DND-41 (cell line): Measurements from ENCODE around the gene OR13J1.

Experiments used
- ATAC-seq: fragments of 200-7000 bp; cut with Tn5 transposase; 3 replicates; pipeline ENCODE4 v1.9.1; 2021; ENCODE audit warnings: low read depth; ENCODE audit not compliant: insufficient read depth
- DNase-seq: peaks from one replicate; pipeline ENCODE4 v3.0.0-alpha.2; 2020
- H2AFZ ChIP-seq: 2 replicates; pipeline ENCODE4 v1.6.0; 2012; ENCODE audit warnings: low read depth, low read length
- H3K27ac ChIP-seq: 2 replicates; pipeline ENCODE4 v1.5.1; 2012; ENCODE audit warnings: low read length, inconsistent platforms
- H3K27me3 ChIP-seq: fragments of 200-600 bp; sonication (generic); 2 replicates; pipeline ENCODE4 v1.6.0; 2012; ENCODE audit warnings: low read length, mild to moderate bottlenecking, inconsistent platforms; ENCODE audit not compliant: insufficient read depth, poor library complexity
- H3K36me3 ChIP-seq: 2 replicates; pipeline ENCODE4 v1.5.1; 2012; ENCODE audit warnings: low read length, inconsistent platforms; ENCODE audit not compliant: insufficient read depth
- H3K4me1 ChIP-seq: 2 replicates; pipeline ENCODE4 v1.5.1; 2012; ENCODE audit warnings: mild to moderate bottlenecking, low read length; ENCODE audit not compliant: insufficient read depth
- H3K4me2 ChIP-seq: 2 replicates; pipeline ENCODE4 v1.6.0; 2012; ENCODE audit warnings: mild to moderate bottlenecking, moderate library complexity, low read length, inconsistent platforms; ENCODE audit not compliant: insufficient read depth
- H3K4me3 ChIP-seq, 2 experiments: fragments of 200-600 bp in 1 of 2; shearing (Covaris generic) in 1 of 2; 2 replicates each; pipeline ENCODE4 v1.5.1; 2012 to 2016; ENCODE audit warnings: inconsistent platforms in 2 of 2, low read length in 2 of 2, mild to moderate bottlenecking in 2 of 2, low read depth in 1 of 2, moderate library complexity in 1 of 2
- H3K79me2 ChIP-seq: 2 replicates; pipeline ENCODE4 v1.6.0; 2012; ENCODE audit warnings: low read length, inconsistent platforms; ENCODE audit not compliant: insufficient read depth
- H3K9ac ChIP-seq: 2 replicates; pipeline ENCODE4 v1.6.0; 2012; ENCODE audit warnings: low read depth, mild to moderate bottlenecking, inconsistent platforms, low read length, moderate library complexity
- H3K9me3 ChIP-seq: 2 replicates; pipeline ENCODE4 v1.5.1; 2012; ENCODE audit warnings: low read length, moderate library complexity, mild to moderate bottlenecking, inconsistent platforms; ENCODE audit not compliant: insufficient read depth, severe bottlenecking
- H4K20me1 ChIP-seq: 2 replicates; pipeline ENCODE4 v1.6.0; 2012; ENCODE audit warnings: low read length; ENCODE audit not compliant: insufficient read depth
- EZH2 ChIP-seq: IDR thresholded peaks from 3 replicates; pipeline ENCODE4 v1.6.1; 2012; ENCODE audit warnings: borderline replicate concordance, low read depth, mild to moderate bottlenecking, moderate library complexity, low read length, inconsistent platforms; ENCODE audit not compliant: severe bottlenecking
- TF ChIP-seq, protein P1 (sequence below): IDR thresholded peaks from 2 replicates; pipeline ENCODE4 v1.5.1; 2012; ENCODE audit warnings: borderline replicate concordance, low read length, moderate library complexity, mild to moderate bottlenecking; ENCODE audit not compliant: poor library complexity, severe bottlenecking; ENCODE audit errors: extremely low read depth

Gene OR13J1

GRCh38 chr9:35907711-35908503, 37.7 kb upstream of the OR13J1 start:
- no peak overlapping the region for H3K9ac ChIP-seq
- no peak for ATAC-seq
- peaks cover 20% of the 10 kb centered on the region for H3K4me1 ChIP-seq
- no peak for TF ChIP-seq EZH2
- TF ChIP-seq, protein P1, sequence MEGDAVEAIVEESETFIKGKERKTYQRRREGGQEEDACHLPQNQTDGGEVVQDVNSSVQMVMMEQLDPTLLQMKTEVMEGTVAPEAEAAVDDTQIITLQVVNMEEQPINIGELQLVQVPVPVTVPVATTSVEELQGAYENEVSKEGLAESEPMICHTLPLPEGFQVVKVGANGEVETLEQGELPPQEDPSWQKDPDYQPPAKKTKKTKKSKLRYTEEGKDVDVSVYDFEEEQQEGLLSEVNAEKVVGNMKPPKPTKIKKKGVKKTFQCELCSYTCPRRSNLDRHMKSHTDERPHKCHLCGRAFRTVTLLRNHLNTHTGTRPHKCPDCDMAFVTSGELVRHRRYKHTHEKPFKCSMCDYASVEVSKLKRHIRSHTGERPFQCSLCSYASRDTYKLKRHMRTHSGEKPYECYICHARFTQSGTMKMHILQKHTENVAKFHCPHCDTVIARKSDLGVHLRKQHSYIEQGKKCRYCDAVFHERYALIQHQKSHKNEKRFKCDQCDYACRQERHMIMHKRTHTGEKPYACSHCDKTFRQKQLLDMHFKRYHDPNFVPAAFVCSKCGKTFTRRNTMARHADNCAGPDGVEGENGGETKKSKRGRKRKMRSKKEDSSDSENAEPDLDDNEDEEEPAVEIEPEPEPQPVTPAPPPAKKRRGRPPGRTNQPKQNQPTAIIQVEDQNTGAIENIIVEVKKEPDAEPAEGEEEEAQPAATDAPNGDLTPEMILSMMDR = no peak
- no peaks in the 10 kb centered on the region for H3K79me2 ChIP-seq
- H2AFZ ChIP-seq = no peak overlapping the region
- no peaks in the 10 kb centered on the region for H3K9me3 ChIP-seq
- no peak overlapping the region for H3K4me3 ChIP-seq
- H3K4me2 ChIP-seq = no peak overlapping the region
- no peaks in the 10 kb centered on the region for H4K20me1 ChIP-seq
- no peak for DNase-seq
- no peaks in the 10 kb centered on the region for H3K36me3 ChIP-seq
- no peaks in the 10 kb centered on the region for H3K27me3 ChIP-seq
- no peak overlapping the region for H3K27ac ChIP-seq

DNA sequence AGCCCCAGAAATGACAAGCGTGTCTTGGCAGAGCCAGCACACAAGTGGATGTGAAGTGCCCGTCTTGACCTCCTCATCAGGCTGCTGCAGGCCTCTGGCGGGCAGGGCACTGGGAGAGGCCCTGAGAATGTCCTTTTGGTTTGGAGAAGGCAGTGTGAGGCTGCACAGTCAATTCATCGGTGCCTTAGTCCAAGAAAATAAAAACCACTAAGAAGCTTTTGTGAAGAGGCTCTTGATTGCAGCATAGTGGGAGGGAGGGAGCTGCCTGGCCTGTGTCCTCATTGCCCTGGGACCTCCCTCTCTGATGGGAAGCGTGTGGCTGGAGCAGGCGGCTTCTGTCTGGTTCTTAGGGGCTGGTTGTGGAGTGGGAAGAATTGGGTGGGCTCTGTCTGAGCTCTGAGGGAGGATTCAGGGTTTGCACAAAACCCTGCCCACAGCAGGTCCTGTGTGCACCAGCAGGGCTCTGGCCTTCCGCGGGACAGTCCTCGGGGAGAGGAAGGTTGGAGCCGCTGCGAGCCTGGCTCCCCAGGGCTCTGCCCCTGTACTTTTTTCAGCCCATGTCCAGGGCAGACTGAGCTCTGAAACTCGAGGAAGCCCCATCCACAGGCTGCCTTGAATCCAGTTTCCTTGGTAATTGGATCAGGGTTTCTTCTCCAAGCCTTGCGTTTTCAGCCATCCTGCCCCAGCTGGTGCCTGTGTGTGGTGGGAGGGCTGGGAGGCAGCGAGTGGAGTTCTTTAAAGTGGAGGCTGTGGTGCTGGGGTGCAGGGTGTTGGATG, 36.9 kb upstream of the OR13J1 start:
- Histone ChIP-seq H3K27me3 (no peaks in the 10 kb centered on the region), H3K4me2 (no peak overlapping the region), H3K27ac (no peak overlapping the region), H3K36me3 (no peaks in the 10 kb centered on the region), H2AFZ (no peak overlapping the region), H3K4me1 (peaks cover 20% of the 10 kb centered on the region), H3K4me3 (no peak overlapping the region), H4K20me1 (no peaks in the 10 kb centered on the region), H3K9ac (no peak overlapping the region), H3K79me2 (no peaks in the 10 kb centered on the region), H3K9me3 (no peaks in the 10 kb centered on the region)
- DNase-seq = no peak
- ATAC-seq = no peak
- TF ChIP-seq, protein P1 = no peak
- TF ChIP-seq EZH2 = no peak

DNA sequence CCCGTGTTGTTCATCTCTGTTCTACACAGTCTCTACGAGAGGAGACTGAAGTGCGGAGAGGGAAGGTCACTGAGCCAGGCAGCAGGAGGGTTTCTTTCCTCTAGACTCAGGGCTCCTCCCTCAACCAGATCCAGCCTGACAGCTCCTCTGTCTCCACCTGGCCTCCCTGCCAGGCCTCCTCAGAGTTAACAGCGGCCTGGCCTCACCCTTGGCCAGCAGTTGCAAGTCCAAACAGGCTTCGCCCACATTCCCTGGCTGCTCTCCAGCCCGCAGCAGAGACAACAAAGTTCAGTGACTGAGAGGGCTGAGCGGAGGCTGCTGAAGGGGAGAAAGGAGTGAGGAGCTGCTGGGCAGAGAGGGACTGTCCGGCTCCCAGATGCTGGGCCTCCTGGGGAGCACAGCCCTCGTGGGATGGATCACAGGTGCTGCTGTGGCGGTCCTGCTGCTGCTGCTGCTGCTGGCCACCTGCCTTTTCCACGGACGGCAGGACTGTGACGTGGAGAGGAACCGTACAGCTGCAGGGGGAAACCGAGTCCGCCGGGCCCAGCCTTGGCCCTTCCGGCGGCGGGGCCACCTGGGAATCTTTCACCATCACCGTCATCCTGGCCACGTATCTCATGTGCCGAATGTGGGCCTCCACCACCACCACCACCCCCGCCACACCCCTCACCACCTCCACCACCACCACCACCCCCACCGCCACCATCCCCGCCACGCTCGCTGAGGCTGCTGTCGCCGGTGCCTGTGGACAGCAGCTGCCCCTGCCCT, 35.9 kb upstream of the OR13J1 start, which contains the start of gene HRCT1:
TSS of gene HRCT1 (plus strand) at position 291 of the 768 bp plus-strand sequence. CDS start at position 377, 86 bp downstream.
- DNase-seq = no peak
- H3K4me3 ChIP-seq = no peak within 1 kb of the TSS
- no peak within 1 kb of the TSS for H2AFZ ChIP-seq
- no peak within 1 kb of the TSS for H3K4me2 ChIP-seq
- no peak within 1 kb of the TSS for H3K9ac ChIP-seq
- no peak for ATAC-seq
- no peaks in the 10 kb centered on the region for H3K79me2 ChIP-seq
- H3K4me1 ChIP-seq = peaks cover 15% of the 10 kb centered on the region
- no peaks in the 10 kb centered on the region for H3K36me3 ChIP-seq
- no peak within 1 kb of the TSS for H3K27ac ChIP-seq
- H4K20me1 ChIP-seq = no peaks in the 10 kb centered on the region
- H3K9me3 ChIP-seq = no peaks in the 10 kb centered on the region
- TF ChIP-seq, protein P1 = no peak
- TF ChIP-seq EZH2 = no peak
- H3K27me3 ChIP-seq = no peaks in the 10 kb centered on the region
